GM19397 (cell line): Measurements from ENCODE around the gene LIN9.
"Not testable (repeated sequence)": the region's sequence is repeated elsewhere in the genome, so short reads cannot be mapped to it uniquely, and the experiment has no call there.

Experiments
- ATAC-seq: cut with Tn5 transposase; IDR thresholded peaks from one replicate; pipeline ENCODE4 v1.9.1; 2021; ENCODE audit warnings: mild to moderate bottlenecking, moderate library complexity; ENCODE audit not compliant: unreplicated experiment

The LIN9 gene

GRCh38 chr1:226216056-226216455 lies 92.9 kb downstream of the LIN9 start:
- ATAC-seq: no peak

- no peak for ATAC-seq
Measured at GRCh38 chr1:226215239-226215638, 93.7 kb downstream of the LIN9 start.

- ATAC-seq: no peak
Measured at GRCh38 chr1:226212545-226212944, 96.4 kb downstream of the LIN9 start.

- no peak for ATAC-seq
Measured at GRCh38 chr1:226211181-226211821, 97.7 kb downstream of the LIN9 start.

- no peak for ATAC-seq
Measured at GRCh38 chr1:226210571-226211176, 98.3 kb downstream of the LIN9 start.

GRCh38 chr1:226209307-226210059 lies 99.5 kb downstream of the LIN9 start:
- ATAC-seq: no peak

- no peak for ATAC-seq
Measured at GRCh38 chr1:226207048-226207447, 101.9 kb downstream of the LIN9 start.

GRCh38 chr1:226204198-226204597 lies 104.8 kb downstream of the LIN9 start:
- ATAC-seq: no peak

- ATAC-seq: no peak
Measured at GRCh38 chr1:226203655-226204054, 105.3 kb downstream of the LIN9 start.

- no peak for ATAC-seq
Measured at GRCh38 chr1:226203240-226203639, 105.7 kb downstream of the LIN9 start.

- not testable (repeated sequence) for ATAC-seq
Measured at GRCh38 chr1:226202666-226203065, 106.3 kb downstream of the LIN9 start.

GRCh38 chr1:226202246-226202645 lies 106.7 kb downstream of the LIN9 start:
- no peak for ATAC-seq

GRCh38 chr1:226201029-226201593 lies 107.9 kb downstream of the LIN9 start:
- ATAC-seq: no peak

GRCh38 chr1:226199971-226200370 lies 109.0 kb downstream of the LIN9 start:
- ATAC-seq: no peak

GRCh38 chr1:226195144-226195543 lies 113.8 kb downstream of the LIN9 start:
- ATAC-seq: no peak

GRCh38 chr1:226187380-226187779 lies 121.6 kb downstream of the LIN9 start:
- ATAC-seq: no peak

GRCh38 chr1:226187019-226187322 lies 122.0 kb downstream of the LIN9 start:
- no peak for ATAC-seq

GRCh38 chr1:226186124-226187018 lies 122.6 kb downstream of the LIN9 start, which contains the start of gene ACBD3:
TSS of gene ACBD3 (minus strand) at chr1:226186741. CDS start at chr1:226186675, 66 bp downstream.
- peak; percentile 94 for ATAC-seq

- ATAC-seq: no peak
Measured at GRCh38 chr1:226185141-226186036, 123.6 kb downstream of the LIN9 start.
